ENCODE data around the gene TXNDC8.

TXNDC8 gene

GRCh38 chr9:110278080-110278707 lies 59.5 kb downstream of the TXNDC8 start:
- DNase-seq (ENCODE audit: low spot score): no peak

- DNase-seq (ENCODE audit: low spot score): no peak
Measured at GRCh38 chr9:110276781-110277180, 60.9 kb downstream of the TXNDC8 start.

- no peak for DNase-seq (ENCODE audit: low spot score)
Measured at GRCh38 chr9:110270211-110270995, 67.3 kb downstream of the TXNDC8 start.

GRCh38 chr9:110266795-110267194 lies 70.9 kb downstream of the TXNDC8 start:
- no peak for DNase-seq (ENCODE audit: low spot score)

DNA sequence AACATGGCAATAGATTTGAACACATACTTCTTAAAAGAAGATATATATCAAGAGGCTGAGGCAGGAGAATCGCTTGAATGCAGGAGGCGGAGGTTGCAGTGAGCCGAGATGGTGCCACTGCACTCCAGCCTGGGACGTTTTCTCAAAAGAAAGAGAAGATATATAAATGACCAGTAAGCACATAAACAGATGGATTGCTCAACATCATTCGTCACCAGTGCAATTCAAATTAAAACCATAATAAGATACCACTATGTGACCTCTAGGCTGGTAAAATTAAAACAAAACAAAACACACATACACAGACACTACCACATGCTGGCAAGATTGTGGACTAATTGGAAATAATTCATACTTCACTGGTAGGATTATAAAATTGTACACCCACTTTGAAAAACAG lies 76.0 kb downstream of the TXNDC8 start:
- DNase-seq (ENCODE audit: low spot score): no peak

GRCh38 chr9:110260911-110261310 lies 76.8 kb downstream of the TXNDC8 start:
- DNase-seq (ENCODE audit: low spot score): no peak

DNA sequence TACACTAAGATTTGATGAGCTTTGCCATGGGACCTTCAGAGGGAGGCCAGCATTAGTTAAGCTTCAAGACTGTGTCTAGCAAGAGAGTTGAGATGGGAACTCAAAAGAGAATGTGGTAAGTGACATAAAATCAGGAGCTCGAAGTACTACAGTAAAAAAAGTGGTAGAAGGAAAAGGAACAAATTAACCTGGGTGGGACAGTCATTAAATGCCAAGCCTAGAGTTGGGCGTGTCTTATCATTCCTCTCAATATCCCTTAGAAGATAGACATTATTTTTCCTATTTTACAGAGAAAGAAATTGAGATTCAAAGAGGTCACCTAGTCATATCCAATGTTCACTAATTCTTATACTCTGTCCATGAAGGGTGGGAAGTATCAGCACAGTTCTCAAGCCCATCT lies 78.1 kb downstream of the TXNDC8 start:
- DNase-seq (ENCODE audit: low spot score): no peak

GRCh38 chr9:110258690-110259091 lies 79.0 kb downstream of the TXNDC8 start:
- DNase-seq (ENCODE audit: low spot score): no peak

- DNase-seq (ENCODE audit: low spot score): no peak
Measured at GRCh38 chr9:110257956-110258355, 79.7 kb downstream of the TXNDC8 start.

GRCh38 chr9:110257097-110257841 lies 80.4 kb downstream of the TXNDC8 start:
- DNase-seq (ENCODE audit: low spot score): peak; percentile 46

- DNase-seq (ENCODE audit: low spot score): peak; percentile 87
Measured at GRCh38 chr9:110256380-110257096, 81.1 kb downstream of the TXNDC8 start, which contains the start of gene TXN. Gene TXN (minus strand): TSS chr9:110256507. CDS start chr9:110256435, 72 bp downstream.

- DNase-seq (ENCODE audit: low spot score): peak; percentile 31
Measured at GRCh38 chr9:110255463-110256379, 81.9 kb downstream of the TXNDC8 start.

DNA sequence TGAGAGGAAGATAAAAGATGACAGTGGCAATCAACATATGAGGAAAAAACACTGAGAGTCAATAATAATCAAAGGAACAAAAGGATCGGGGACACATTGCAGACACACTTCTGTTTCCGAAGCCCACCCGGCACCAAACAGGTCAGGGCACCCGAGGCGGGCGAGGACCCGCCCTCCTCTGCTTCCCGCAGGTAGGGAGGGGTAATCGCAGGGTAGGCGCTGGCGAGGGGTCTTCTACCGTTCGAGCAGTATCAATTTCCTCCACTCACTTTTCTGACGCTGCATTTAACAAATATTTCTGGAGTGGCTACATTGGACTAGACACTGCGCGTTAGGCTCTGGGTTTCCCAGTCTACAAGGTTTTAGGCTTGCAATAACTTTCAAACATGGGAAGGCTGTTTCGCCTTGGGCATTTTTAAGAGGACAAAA lies 82.6 kb downstream of the TXNDC8 start:
- DNase-seq (ENCODE audit: low spot score): no peak

GRCh38 chr9:110254500-110254899 lies 83.2 kb downstream of the TXNDC8 start:
- no peak for DNase-seq (ENCODE audit: low spot score)
